MM.1S (cell line): ENCODE data around the gene EFNA5.

Source experiments
- DNase-seq: peaks from one replicate; pipeline ENCODE4 v3.0.0-alpha.2; 2015
- H2AFZ ChIP-seq: fragments of 300-600 bp; sonication (generic); 2 replicates; pipeline ENCODE4 v1.6.0; 2016; ENCODE audit warnings: antibody characterized with exemption, low read length
- H3F3A ChIP-seq: fragments of 300-600 bp; sonication (generic); 2 replicates; pipeline ENCODE4 v1.6.1; 2016; ENCODE audit warnings: mild to moderate bottlenecking, antibody characterized with exemption, low read length, moderate library complexity, mixed read lengths; ENCODE audit not compliant: insufficient read depth
- H3K27ac ChIP-seq: fragments of 300-600 bp; sonication (generic); 2 replicates; pipeline ENCODE4 v1.5.1; 2016; ENCODE audit warnings: mild to moderate bottlenecking, low read length
- H3K27me3 ChIP-seq: fragments of 300-600 bp; sonication (generic); replicated peaks from 2 replicates; pipeline ENCODE4 v1.6.0; 2016; ENCODE audit warnings: low read length; ENCODE audit not compliant: insufficient read depth
- H3K36me3 ChIP-seq: fragments of 300-600 bp; sonication (generic); replicated peaks from 2 replicates; pipeline ENCODE4 v1.6.1; 2016; ENCODE audit warnings: mild to moderate bottlenecking, low read length, mixed read lengths; ENCODE audit not compliant: insufficient read depth
- H3K4me1 ChIP-seq: fragments of 300-600 bp; sonication (generic); 2 replicates; pipeline ENCODE4 v1.6.1; 2016; ENCODE audit warnings: low read length, mixed read lengths
- H3K4me2 ChIP-seq: fragments of 300-600 bp; sonication (generic); 2 replicates; pipeline ENCODE4 v1.6.0; 2016; ENCODE audit warnings: low read depth, low read length
- H3K4me3 ChIP-seq: fragments of 300-600 bp; sonication (generic); 2 replicates; pipeline ENCODE4 v1.5.1; 2016; ENCODE audit warnings: low read length, mixed read lengths
- H3K79me2 ChIP-seq: fragments of 300-600 bp; sonication (generic); 2 replicates; pipeline ENCODE4 v1.6.1; 2016; ENCODE audit warnings: mixed run types, low read length, mixed read lengths
- H3K9ac ChIP-seq: fragments of 300-600 bp; sonication (generic); 2 replicates; pipeline ENCODE4 v1.6.1; 2016; ENCODE audit warnings: low read length, mixed read lengths
- H3K9me2 ChIP-seq: fragments of 300-600 bp; sonication (generic); replicated peaks from 2 replicates; pipeline ENCODE4 v1.6.1; 2016; ENCODE audit warnings: mild to moderate bottlenecking, low read length, mixed read lengths; ENCODE audit not compliant: insufficient read depth
- H3K9me3 ChIP-seq: fragments of 300-600 bp; sonication (generic); replicated peaks from 2 replicates; pipeline ENCODE4 v1.6.1; 2016; ENCODE audit warnings: mild to moderate bottlenecking, low read length, mixed read lengths; ENCODE audit not compliant: insufficient read depth
- H4K20me1 ChIP-seq: fragments of 300-600 bp; sonication (generic); 2 replicates; pipeline ENCODE4 v1.6.1; 2016; ENCODE audit warnings: mild to moderate bottlenecking, low read length, moderate library complexity, mixed read lengths; ENCODE audit not compliant: insufficient read depth
- CTCF ChIP-seq: fragments of 300-600 bp; sonication (generic); IDR thresholded peaks from 2 replicates; pipeline ENCODE4 v1.5.1; 2016; ENCODE audit warnings: antibody characterized with exemption, low read length, mixed read lengths
- EZH2 ChIP-seq: fragments of 300-600 bp; sonication (generic); optimal IDR thresholded peaks from 2 replicates; pipeline ENCODE3; 2017; ENCODE audit warnings: low read depth, mild to moderate bottlenecking, antibody characterized with exemption, low read length, mixed read lengths
- EZH2phosphoT487 ChIP-seq: fragments of 300-600 bp; sonication (generic); IDR thresholded peaks from 2 replicates; pipeline ENCODE4 v1.6.1; 2018; ENCODE audit warnings: antibody characterized with exemption, low read length

The EFNA5 gene

DNA sequence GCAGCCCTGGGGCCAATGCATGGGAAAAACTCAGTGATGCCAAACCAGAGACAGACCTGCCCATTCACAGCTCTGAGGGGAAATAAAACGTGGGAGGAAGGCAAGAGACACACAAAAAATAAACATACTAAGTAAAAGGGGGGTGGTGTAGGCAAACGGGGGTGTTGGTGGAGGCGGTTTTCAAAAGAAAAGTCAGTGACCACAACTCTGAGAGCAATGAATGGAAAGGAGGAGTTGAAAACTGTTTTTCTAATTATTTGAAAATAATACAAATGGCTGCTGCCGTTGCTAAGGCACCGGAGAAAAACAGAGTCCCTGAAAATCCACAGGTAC is 293.5 kb downstream of the EFNA5 start:
- no peak for TF ChIP-seq EZH2
- no peak for TF ChIP-seq EZH2phosphoT487
- TF ChIP-seq CTCF, result no peak
- Histone ChIP-seq H3K9ac (no peak overlapping the region), H3K9me2 (no peaks in the 10 kb centered on the region), H3F3A (no peaks in the 10 kb centered on the region), H3K9me3 (no peaks in the 10 kb centered on the region), H4K20me1 (no peaks in the 10 kb centered on the region), H3K27me3 (no peaks in the 10 kb centered on the region), H3K4me2 (no peak overlapping the region), H3K4me1 (peaks cover 5% of the 10 kb centered on the region), H2AFZ (no peak overlapping the region), H3K4me3 (no peak overlapping the region), H3K36me3 (no peaks in the 10 kb centered on the region), H3K79me2 (no peaks in the 10 kb centered on the region), H3K27ac (no peak overlapping the region)
- no peak for DNase-seq

DNA sequence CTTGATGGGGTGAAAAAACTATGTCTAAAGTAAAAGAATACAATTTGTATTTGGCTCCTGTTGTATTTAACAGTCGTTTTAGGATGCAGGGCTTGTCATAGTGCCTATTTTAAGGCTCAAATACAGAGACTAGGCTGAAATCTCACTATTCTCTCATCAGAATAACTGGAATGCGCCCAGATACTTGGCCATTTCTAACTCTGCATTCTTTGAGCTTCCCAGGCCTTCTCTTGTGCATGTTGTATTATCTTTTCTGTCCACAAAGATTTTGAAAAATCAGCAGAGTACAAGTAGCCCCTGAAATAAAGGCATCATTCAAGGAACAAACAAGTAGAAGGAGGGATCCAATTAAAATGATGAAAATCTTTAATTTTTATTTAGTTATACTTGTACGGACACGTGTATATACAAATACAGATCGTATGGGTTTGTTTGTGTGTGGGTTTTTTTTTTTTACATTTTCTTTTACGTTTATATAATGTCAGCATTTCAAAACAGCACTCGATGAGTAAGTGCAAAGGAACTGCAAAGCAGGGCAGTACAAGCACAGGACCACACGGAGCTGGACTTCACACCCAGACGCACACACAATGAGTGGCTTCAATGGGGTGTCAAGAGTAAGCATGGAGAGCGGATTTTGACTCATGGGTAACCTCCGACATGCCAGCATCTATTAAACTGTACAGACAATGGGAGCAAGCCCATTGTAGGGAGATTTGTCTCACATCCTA is 294.0 kb downstream of the EFNA5 start:
- no peaks in the 10 kb centered on the region for H3K9me3 ChIP-seq
- TF ChIP-seq CTCF (no peak), EZH2 (no peak)
- H3K36me3 ChIP-seq, result no peaks in the 10 kb centered on the region
- no peak overlapping the region for H3K4me3 ChIP-seq
- no peak overlapping the region for H3K9ac ChIP-seq
- no peak for DNase-seq
- H3K27me3 ChIP-seq, result no peaks in the 10 kb centered on the region
- no peaks in the 10 kb centered on the region for H3F3A ChIP-seq
- H3K79me2 ChIP-seq, result no peaks in the 10 kb centered on the region
- H3K4me1 ChIP-seq, result peaks cover 5% of the 10 kb centered on the region
- no peak overlapping the region for H3K4me2 ChIP-seq
- no peak overlapping the region for H3K27ac ChIP-seq
- no peaks in the 10 kb centered on the region for H4K20me1 ChIP-seq
- no peak overlapping the region for H2AFZ ChIP-seq
- H3K9me2 ChIP-seq, result no peaks in the 10 kb centered on the region

GRCh38 chr5:107373549-107374263 is 297.0 kb downstream of the EFNA5 start:
- H3K27ac ChIP-seq, result no peak overlapping the region
- H3K27me3 ChIP-seq, result no peaks in the 10 kb centered on the region
- H3K4me1 ChIP-seq, result peaks cover 5% of the 10 kb centered on the region
- no peaks in the 10 kb centered on the region for H4K20me1 ChIP-seq
- no peak overlapping the region for H3K4me3 ChIP-seq
- no peak overlapping the region for H3K9ac ChIP-seq
- H3K9me2 ChIP-seq, result no peaks in the 10 kb centered on the region
- no peaks in the 10 kb centered on the region for H3K79me2 ChIP-seq
- TF ChIP-seq EZH2 (no peak), EZH2phosphoT487 (no peak), CTCF (no peak)
- H3K36me3 ChIP-seq, result no peaks in the 10 kb centered on the region
- no peaks in the 10 kb centered on the region for H3F3A ChIP-seq
- no peaks in the 10 kb centered on the region for H3K9me3 ChIP-seq
- 0 out of 2 replicates have a peak overlapping the region, but pooled peaks have one; percentile 19 for H3K4me2 ChIP-seq
- DNase-seq, result peak; percentile 32
- H2AFZ ChIP-seq, result no peak overlapping the region
